NCI-H446 treated with DMSO at 0.1 percent for 48 hours (cell line): Measurements from ENCODE around the gene IFNAR1.
"Not testable (repeated sequence)": the region's sequence is repeated elsewhere in the genome, so short reads cannot be mapped to it uniquely, and the experiment has no call there.

Experiments
- DNase-seq: peaks from one replicate; lab custom pipeline; 2025; lab: John Stamatoyannopoulos, UW

IFNAR1 gene

GRCh38 chr21:33308586-33309490 is 15.9 kb upstream of the IFNAR1 start:
- peak; percentile 7 for DNase-seq

- DNase-seq, result no peak
Observed at GRCh38 chr21:33309778-33310177, 15.0 kb upstream of the IFNAR1 start.

- no peak for DNase-seq
Observed at GRCh38 chr21:33312121-33312520, 12.6 kb upstream of the IFNAR1 start.

- DNase-seq, result no peak
Observed at GRCh38 chr21:33313183-33313582, 11.6 kb upstream of the IFNAR1 start.

- DNase-seq, result no peak
Observed at GRCh38 chr21:33313611-33314010, 11.2 kb upstream of the IFNAR1 start.

- no peak for DNase-seq
Observed at GRCh38 chr21:33314111-33314510, 10.7 kb upstream of the IFNAR1 start.

GRCh38 chr21:33315946-33316710 is 8.6 kb upstream of the IFNAR1 start:
- DNase-seq, result no peak

GRCh38 chr21:33317145-33317544 is 7.6 kb upstream of the IFNAR1 start:
- no peak for DNase-seq

GRCh38 chr21:33317786-33318486 is 6.8 kb upstream of the IFNAR1 start:
- DNase-seq, result no peak

- not testable (repeated sequence) for DNase-seq
Observed at GRCh38 chr21:33321005-33321404, 3.8 kb upstream of the IFNAR1 start.

GRCh38 chr21:33323610-33324009 is 1.2 kb upstream of the IFNAR1 start:
- DNase-seq, result not testable (repeated sequence)

GRCh38 chr21:33325222-33326067 is 675 bp downstream of the IFNAR1 start:
- DNase-seq, result peak; percentile 14

GRCh38 chr21:33327326-33327725 is 2.6 kb downstream of the IFNAR1 start:
- DNase-seq, result no peak

- no peak for DNase-seq
Observed at GRCh38 chr21:33327792-33328433, 3.1 kb downstream of the IFNAR1 start.

- no peak for DNase-seq
Observed at GRCh38 chr21:33330726-33331125, 6.0 kb downstream of the IFNAR1 start.

- DNase-seq, result no peak
Observed at GRCh38 chr21:33332143-33332542, 7.4 kb downstream of the IFNAR1 start.

GRCh38 chr21:33334191-33334590 is 9.4 kb downstream of the IFNAR1 start:
- DNase-seq, result no peak

- DNase-seq, result no peak
Observed at GRCh38 chr21:33334824-33335223, 10.1 kb downstream of the IFNAR1 start.

- DNase-seq, result no peak
Observed at GRCh38 chr21:33339135-33339534, 14.4 kb downstream of the IFNAR1 start.

- no peak for DNase-seq
Observed at GRCh38 chr21:33339918-33340317, 15.1 kb downstream of the IFNAR1 start.

- DNase-seq, result no peak
Observed at GRCh38 chr21:33345751-33346238, 21.0 kb downstream of the IFNAR1 start.
